ENCODE measurements around the gene APPL1.
"Not testable (repeated sequence)": the region's sequence is repeated elsewhere in the genome, so short reads cannot be mapped to it uniquely, and the experiment has no call there.

Gene APPL1

DNA sequence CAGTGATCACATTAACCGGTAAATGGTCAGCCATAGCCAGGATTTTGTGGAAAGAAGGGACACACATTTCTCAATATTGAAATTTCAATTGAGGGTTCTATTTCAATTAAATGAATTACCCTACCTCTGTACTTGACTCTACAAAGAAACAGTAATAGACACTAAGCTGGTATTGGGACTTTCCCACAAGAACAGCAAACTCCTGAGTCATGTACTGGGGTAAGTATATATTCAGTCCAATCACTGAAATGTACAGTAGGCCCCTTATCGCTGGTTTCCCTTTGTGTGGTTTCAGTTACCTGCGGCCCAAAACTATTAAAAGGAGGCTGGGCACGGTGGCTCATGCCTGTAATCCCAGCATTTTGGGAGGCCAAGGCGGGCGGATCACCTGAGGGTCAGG, 47.3 kb downstream of the APPL1 start:
- DNase-seq: no peak

DNA sequence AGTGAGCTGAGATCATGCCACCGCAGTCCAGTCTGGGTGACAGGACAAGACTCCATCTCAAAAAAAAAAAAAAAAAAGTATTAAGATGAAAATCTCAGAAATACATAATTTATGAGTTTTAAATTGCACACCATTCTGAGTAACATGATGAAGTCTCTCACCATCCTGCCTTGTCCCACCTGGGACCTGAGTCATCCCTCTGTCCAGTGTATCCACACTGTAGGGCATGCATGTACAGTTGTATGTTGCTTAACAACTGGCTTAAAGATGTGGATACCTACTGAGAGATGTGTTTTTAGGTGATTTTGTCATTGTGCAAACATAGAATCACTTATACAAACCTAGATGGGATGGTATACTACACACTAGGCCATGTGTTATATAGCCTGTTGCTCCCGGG, 47.9 kb downstream of the APPL1 start:
- no peak for DNase-seq

DNA sequence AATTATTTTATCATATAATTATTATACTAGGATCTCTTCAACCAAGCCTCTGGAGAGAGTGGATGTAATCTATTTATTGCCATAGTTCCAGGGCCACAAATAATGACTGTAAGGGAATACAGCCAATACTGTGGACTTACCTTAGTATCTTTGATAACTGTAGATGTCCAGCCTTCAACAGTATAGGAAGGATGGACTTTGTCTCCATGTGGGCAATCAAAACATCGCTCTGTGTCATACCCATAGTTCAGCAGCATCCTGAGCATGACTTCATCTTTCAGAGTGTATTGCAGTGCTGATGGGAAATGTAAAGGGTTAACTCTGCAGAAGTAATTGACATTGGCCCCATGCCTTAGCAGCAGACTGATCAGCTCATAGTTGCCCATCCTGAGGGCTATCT, 50.7 kb downstream of the APPL1 start:
- DNase-seq: no peak

DNA sequence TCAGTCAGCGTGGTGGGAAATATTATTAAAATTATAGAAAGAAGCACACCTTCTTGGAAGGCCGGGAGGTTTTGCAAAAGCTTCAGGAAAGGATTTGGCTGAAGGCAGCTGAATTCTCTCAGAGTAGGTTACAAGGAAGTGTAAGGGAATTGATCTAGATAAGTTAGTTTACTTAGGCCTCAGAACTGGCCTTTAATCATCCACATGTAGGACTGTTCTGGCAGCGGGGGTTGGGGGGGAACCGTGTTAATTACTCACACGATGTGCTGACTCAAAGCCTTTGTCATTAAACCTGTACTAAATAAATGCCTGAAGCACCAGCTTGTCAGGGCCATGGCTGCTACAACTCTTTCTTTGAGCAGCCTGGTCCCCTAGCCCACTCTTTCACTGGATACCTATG, 52.2 kb downstream of the APPL1 start:
- no peak for DNase-seq

DNA sequence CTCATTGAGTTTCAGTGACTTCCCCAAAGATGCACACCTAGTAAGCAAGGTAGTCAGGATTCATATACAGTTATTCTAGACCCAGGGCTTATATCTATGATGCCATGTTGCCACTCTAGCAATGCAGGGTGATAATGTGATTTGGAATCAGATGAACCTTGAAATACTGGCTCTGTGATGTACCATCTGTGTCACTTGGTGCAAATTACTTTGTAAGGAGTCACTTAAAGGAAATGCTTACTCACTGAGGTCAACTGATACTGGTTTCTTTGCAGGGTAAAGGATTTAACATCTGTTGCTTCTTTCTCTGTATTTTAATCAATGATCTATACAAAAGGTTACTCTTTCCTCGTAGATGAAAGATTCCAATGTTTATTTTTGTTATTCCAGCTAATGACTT, 54.2 kb downstream of the APPL1 start:
- DNase-seq: no peak

DNA sequence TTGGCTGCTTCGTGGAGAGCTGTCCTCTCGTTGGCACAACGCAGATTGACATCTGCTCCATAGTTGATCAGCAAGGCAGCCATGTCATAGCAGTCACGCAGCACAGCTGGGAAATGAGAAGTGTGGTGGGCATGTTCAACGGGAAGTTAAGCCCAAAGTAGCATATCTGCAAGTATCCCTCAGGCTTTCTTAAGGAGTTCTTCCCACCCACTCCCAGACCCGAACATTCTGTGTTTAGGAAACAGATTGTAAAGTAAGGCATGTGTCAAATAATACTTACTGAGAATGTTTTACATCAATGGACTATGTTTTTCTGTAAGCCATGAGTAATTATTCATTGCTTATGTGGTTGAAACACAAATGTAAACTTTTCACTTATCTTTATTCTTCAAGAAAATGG, 55.8 kb downstream of the APPL1 start:
- no peak for DNase-seq

DNA sequence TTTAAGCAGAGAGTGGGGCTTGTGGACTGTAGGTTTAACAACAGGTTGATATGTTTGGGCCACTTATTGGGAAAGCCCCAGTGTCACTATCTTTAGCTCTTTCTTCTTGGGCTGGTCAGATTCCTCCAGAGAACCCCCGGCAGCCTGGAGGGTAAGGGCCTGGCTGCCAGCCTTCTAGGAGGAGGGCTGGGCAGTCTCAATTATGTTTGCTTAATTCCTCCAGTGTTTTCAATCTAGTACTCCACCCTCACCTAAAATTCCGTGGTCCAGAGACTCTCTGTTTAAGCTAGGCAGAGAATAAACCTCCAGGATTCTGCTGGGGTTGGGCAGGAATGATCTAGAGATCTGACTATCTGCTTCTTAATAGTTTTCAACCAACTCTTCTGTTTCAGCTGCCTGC, 59.7 kb downstream of the APPL1 start:
- no peak for DNase-seq

DNA sequence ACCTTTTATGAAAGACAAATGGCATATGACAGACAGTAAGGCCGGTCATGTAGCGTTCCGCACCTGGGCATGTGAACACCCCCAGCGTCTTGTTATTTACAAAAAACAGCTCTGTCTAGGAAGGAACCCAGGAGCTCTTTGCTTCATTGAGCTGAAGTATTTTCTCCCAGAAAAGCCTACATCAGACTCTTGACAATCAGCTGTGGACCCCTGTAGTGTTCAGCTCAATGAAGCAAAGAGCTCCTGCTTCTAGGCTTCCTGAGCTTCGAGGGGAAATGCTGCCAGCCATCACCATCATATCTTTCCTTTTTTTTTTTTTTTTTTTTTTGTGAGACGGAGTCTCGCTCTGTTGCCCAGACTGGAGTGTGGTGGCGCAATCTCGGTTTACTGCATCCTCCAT, 60.9 kb downstream of the APPL1 start:
- no peak for DNase-seq

DNA sequence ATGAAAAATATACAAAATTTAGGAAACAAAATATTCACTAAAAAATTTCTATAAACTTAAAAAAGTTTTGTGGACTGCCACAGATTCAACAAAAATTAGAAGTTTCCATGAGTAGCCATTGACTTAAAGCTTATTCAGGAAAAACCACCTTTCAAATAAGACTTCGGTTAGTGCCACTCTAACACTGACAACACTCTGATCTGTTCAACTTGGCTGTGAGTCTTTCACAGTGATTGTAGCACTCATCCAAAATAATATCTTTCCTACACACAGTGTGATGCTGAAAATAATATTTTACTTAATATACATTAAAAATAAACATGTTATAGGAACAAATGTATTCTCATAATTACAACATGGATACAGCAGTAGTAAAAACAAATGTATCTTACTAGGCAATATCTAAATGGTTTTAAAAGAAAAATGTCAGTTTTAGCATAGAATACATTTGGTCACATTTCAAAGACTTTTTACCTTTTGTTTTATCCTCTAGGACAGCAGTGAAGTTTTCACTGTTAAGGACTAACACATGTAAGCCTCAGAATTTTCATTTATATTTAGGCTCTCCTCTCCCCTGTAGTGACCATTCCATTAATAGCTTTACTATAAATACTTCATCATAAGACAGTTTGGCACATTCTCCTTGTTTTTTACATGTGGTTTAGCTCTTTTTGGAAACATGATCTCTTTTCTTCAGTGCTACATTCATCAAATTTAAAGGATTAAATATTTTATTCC, 64.8 kb downstream of the APPL1 start, which contains the start of gene ASB14:
TSS of gene ASB14 (minus strand) at position 527 of the 738 bp plus-strand sequence. CDS start 652 bp downstream, outside the sequence.
- no peak for DNase-seq

DNA sequence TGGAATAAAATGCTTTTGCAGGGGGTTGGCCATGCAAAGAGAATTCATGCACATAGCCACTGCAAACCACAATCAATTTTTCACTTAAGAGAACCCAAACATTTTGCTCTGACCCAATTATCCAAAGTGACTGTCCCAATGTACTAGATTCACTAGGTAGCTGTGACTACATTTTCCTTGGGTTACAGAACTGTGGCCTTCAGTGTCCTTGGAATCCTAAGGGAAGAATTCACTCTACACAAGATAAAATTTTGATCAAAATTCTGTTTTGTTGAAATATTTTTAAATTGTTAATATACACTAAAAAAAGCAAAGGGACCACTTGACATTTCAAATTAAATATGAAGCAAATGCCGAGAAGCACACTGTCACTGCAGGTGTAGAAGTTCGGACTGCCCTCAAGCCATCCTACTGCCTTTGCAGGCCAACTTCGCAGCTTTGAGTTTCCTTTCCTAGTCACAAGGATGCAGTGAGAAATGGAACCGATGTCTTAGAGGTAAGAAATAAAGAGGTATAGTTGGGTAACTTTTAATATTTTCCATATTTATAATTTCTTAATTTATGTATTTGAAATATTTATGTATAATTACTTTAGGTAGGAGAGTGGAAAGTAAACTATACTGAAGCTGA, 65.5 kb downstream of the APPL1 start:
- DNase-seq: no peak

DNA sequence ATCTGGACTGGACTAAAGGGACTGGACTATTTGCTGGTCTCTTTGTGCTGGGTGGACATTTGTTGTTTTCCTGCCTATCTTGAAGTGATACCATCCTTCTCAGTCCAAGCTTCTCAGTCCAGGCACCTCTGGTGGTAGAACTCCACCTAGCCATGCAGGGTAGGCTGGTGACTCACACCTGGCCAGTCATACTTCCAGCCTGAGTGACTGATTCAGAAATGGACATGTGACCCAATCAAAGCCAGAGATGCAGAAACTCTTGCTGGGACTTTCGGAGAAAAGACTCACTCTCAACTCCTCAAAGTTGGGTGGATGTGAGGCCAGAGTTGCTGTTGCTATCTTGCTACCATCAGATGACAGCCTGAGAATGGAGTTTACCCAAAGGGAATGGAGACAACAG, 70.5 kb downstream of the APPL1 start:
- no peak for DNase-seq

DNA sequence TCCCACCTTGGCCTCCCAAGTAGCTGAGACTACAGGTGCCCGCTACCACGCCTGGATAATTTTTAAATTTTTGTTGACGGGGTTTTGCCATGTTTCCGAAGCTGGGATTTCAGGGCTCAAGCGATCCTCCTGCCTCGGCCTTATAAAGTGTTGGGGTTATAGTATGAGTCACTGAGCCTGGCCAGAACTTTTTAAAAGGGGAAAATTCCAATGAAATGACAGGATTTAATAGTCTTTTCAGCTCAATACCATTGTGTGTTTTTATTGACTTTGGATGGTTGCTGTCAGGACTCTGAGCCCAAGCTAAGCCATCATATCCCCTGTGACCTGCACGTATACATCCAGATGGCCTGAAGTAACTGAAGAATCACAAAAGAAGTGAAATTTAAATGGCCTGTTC, 76.0 kb downstream of the APPL1 start:
- not testable (repeated sequence) for DNase-seq

DNA sequence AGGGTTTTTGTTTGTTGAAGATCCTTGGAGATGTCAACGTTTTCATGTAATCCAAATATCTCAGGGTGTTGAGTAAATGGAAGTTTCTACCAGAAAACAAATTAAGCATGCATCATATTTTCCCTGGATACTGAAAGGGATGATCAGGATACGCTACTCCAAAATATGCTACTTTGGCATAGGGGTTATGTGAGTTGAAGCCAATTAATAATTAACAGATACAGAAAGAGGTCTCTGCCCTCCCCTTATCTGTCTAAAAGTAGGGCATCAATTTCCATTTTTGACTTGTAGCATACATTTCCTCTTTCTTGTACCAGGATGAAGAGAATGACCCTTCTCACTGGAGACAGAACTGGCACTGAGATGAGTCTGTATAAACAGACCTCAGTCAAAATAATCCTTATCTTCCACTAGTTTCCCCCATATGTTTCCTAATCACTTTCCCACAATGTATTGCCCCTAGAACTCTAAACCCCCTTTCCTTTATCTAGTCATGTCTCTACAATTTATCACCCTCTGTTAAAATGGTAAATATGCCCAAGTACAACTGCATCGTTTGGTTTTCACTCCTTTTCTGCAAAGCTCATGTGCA, 82.3 kb downstream of the APPL1 start:
- DNase-seq: no peak

DNA sequence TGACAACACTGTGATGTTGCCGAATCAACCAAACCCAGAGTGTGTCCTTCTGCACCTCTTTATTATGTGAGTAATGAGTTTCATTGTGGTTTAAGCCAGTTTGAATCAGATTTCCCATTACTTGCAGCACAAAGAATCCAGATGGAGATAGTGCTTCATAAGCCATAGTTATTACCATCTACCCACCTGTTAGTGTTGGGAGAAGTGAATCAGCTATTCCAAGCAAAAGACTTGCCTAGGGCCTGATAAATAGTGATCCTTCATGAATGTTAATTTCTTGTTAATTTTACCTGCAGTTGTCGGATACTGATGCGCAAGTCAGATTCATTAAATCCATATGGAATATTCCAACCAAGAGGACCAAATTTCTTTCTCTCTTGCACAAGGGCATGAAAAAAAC, 86.7 kb downstream of the APPL1 start:
- DNase-seq: no peak

Data from eye (tissue), 1 donor.